Loucy (cell line): ENCODE measurements around the gene SLC25A27.

ENCODE experiments used
- CTCF ChIP-seq: fragments of 200-600 bp; sonication (generic); conservative IDR thresholded peaks from 2 replicates; pipeline ENCODE4 v1.5.1; 2014; ENCODE audit warnings: mild to moderate bottlenecking, antibody characterized with exemption, low read length
- EZH2phosphoT487 ChIP-seq: fragments of 200-600 bp; IDR thresholded peaks from 2 replicates; pipeline ENCODE4 v1.6.1; 2018; ENCODE audit warnings: antibody characterized with exemption, mild to moderate bottlenecking, moderate library complexity, borderline replicate concordance

- TF ChIP-seq CTCF (no peak), EZH2phosphoT487 (no peak)
These were observed 36.2 kb downstream of the SLC25A27 start for GRCh38 chr6:46688966-46689335.
